Keratinocyte (primary cell): ENCODE results near the gene CLPTM1L. TPM values are rescaled to one million over a fixed set of nuclear protein-coding genes. Genes with fewer than 3 reads are reported as not detected.

Source experiments
- DNase-seq: peaks from one replicate; pipeline ENCODE4 v3.0.0-alpha.2; 2011; ENCODE audit warnings: low read depth, missing footprints, low spot score
- FAIRE-seq: peaks from 2 replicates; lab custom pipeline; 2011; peaks lifted over from hg19 to GRCh38; lab: Jason Lieb, UNC
- H2AFZ ChIP-seq: 2 replicates; pipeline ENCODE4 v1.6.0; 2012; ENCODE audit warnings: low read length, control low read depth, inconsistent platforms; ENCODE audit not compliant: control insufficient read depth
- H3K27ac ChIP-seq: 2 replicates; pipeline ENCODE4 v1.5.1; 2011; ENCODE audit warnings: low read length; ENCODE audit not compliant: control insufficient read depth, insufficient read depth
- H3K27me3 ChIP-seq: 3 replicates; pipeline ENCODE4 v1.6.0; 2011; ENCODE audit warnings: low read length; ENCODE audit not compliant: control insufficient read depth, insufficient read depth; ENCODE audit errors: extremely low read depth
- H3K36me3 ChIP-seq, 2 experiments: 2 replicates in 1 of 2; 3 replicates in 1 of 2; pipeline ENCODE4 v1.5.1; 2011; ENCODE audit warnings: low read length in 2 of 2, mild to moderate bottlenecking in 1 of 2; ENCODE audit not compliant: control insufficient read depth in 2 of 2, insufficient read depth in 2 of 2; ENCODE audit errors: extremely low read depth in 1 of 2
- H3K4me1 ChIP-seq: 3 replicates; pipeline ENCODE4 v1.5.1; 2011; ENCODE audit warnings: low read length; ENCODE audit not compliant: control insufficient read depth, insufficient read depth; ENCODE audit errors: extremely low read depth
- H3K4me2 ChIP-seq: 3 replicates; pipeline ENCODE4 v1.6.0; 2011; ENCODE audit warnings: low read depth, low read length; ENCODE audit not compliant: control insufficient read depth, insufficient read depth; ENCODE audit errors: extremely low read depth
- H3K4me3 ChIP-seq, 3 experiments: fragments of 200-600 bp in 1 of 3; sonication (generic) in 1 of 3; 2 replicates in 2 of 3; 3 replicates in 1 of 3; pipeline ENCODE4 v1.5.1; 2011 to 2016; ENCODE audit warnings: low read length in 3 of 3, mild to moderate bottlenecking in 3 of 3, control low read depth in 2 of 3, inconsistent platforms in 1 of 3, low read depth in 1 of 3, mixed read lengths in 1 of 3, mixed run types in 1 of 3, moderate library complexity in 1 of 3; ENCODE audit not compliant: control insufficient read depth in 2 of 3, insufficient read depth in 2 of 3; ENCODE audit errors: extremely low read depth in 1 of 3
- H3K79me2 ChIP-seq: 2 replicates; pipeline ENCODE4 v1.6.0; 2012; ENCODE audit warnings: low read length; ENCODE audit not compliant: control insufficient read depth, insufficient read depth
- H3K9ac ChIP-seq: 3 replicates; pipeline ENCODE4 v1.6.0; 2011; ENCODE audit warnings: low read length; ENCODE audit not compliant: control insufficient read depth, insufficient read depth; ENCODE audit errors: extremely low read depth
- H3K9me1 ChIP-seq: 3 replicates; pipeline ENCODE4 v1.6.0; 2011; ENCODE audit warnings: low read length; ENCODE audit not compliant: control insufficient read depth, insufficient read depth; ENCODE audit errors: extremely low read depth
- H3K9me3 ChIP-seq: 2 replicates; pipeline ENCODE4 v1.5.1; 2012; ENCODE audit warnings: low read depth, low read length; ENCODE audit not compliant: control insufficient read depth
- H4K20me1 ChIP-seq: 3 replicates; pipeline ENCODE4 v1.6.0; 2011; ENCODE audit warnings: low read length; ENCODE audit not compliant: control insufficient read depth, insufficient read depth; ENCODE audit errors: extremely low read depth
- CTCF ChIP-seq, 3 experiments: IDR thresholded peaks in 1 of 3; conservative IDR thresholded peaks in 1 of 3; optimal IDR thresholded peaks in 1 of 3; 2 replicates in 2 of 3; 3 replicates in 1 of 3; pipeline versions ENCODE3 to v1.5.1; 2011; ENCODE audit warnings: low read length in 3 of 3, mild to moderate bottlenecking in 3 of 3, moderate library complexity in 2 of 3, control low read depth in 1 of 3, inconsistent platforms in 1 of 3; ENCODE audit not compliant: insufficient read depth in 2 of 3; ENCODE audit errors: extremely low read depth in 1 of 3
- EZH2 ChIP-seq: IDR thresholded peaks from one replicate; pipeline ENCODE4 v1.6.1; 2012; ENCODE audit warnings: inconsistent platforms, mild to moderate bottlenecking, low read length, moderate library complexity
- dilution Hi-C: fragments of 300-500 bp; cut with MboI; formaldehyde crosslinking; loops from one replicate; pipeline ENCODE4 v1.7.0; 2020; ENCODE audit warnings: low sequenced_read_pairs; ENCODE audit not compliant: extremely low pct_ligation_motif_present
- polyA plus RNA-seq, 5 experiments: library from polyadenylated mRNA; depleted of rRNA in 3 of 5; stranded (reverse) in 3 of 5; stranded (forward) in 1 of 5; unstranded in 1 of 5; fragments of >200 nt; gene quantifications; 1 replicate in 1 of 5; 2 replicates in 3 of 5; 3 replicates in 1 of 5; pipeline versions ENCODE4 v1.2.1 to v1.2.3, GENCODE V29; 2011 to 2012; ENCODE audit warnings: missing spikeins in 2 of 5, low read depth in 1 of 5, low replicate concordance in 1 of 5

Gene CLPTM1L
- polyA plus RNA-seq, 1 donor (not counting 4 experiments of a cell fraction or from before 2014, with no cell fraction given): 142 TPM

GRCh38 chr5:1294206-1294834, 50.6 kb downstream of the CLPTM1L start:
- Histone ChIP-seq H4K20me1 (no peaks in the 10 kb centered on the region), H3K27me3 (peaks cover 32% of the 10 kb centered on the region), H3K4me3 (no peak overlapping the region), H3K36me3 (no peaks in the 10 kb centered on the region), H3K9me1 (no peaks in the 10 kb centered on the region), H2AFZ (no peak overlapping the region), H3K4me1 (no peaks in the 10 kb centered on the region), H3K4me2 (no peak overlapping the region), H3K79me2 (no peaks in the 10 kb centered on the region), H3K9ac (no peak overlapping the region), H3K9me3 (peaks cover 3% of the 10 kb centered on the region), H3K27ac (no peak overlapping the region)
- FAIRE-seq: no peak
- dilution Hi-C loops: no loop called here
- no peak for DNase-seq
- TF ChIP-seq CTCF (optimal IDR thresholded peaks at IDR 0.05 in 1 of 3, IDR thresholded peaks at IDR 0.05 in 1 of 3, conservative IDR thresholded peaks at IDR 0.05 in 1 of 3; ENCODE audit: extremely low read depth in 1 of 3, insufficient read depth in 2 of 3, low read length in 3 of 3) (no peak), EZH2 (no peak)

- TF ChIP-seq EZH2: no peak
- TF ChIP-seq CTCF (optimal IDR thresholded peaks at IDR 0.05 in 1 of 3, IDR thresholded peaks at IDR 0.05 in 1 of 3, conservative IDR thresholded peaks at IDR 0.05 in 1 of 3; ENCODE audit: extremely low read depth in 1 of 3, insufficient read depth in 2 of 3, low read length in 3 of 3): no peak
- Histone ChIP-seq H3K4me3 (no peak overlapping the region), H3K79me2 (no peaks in the 10 kb centered on the region), H3K36me3 (no peaks in the 10 kb centered on the region), H3K4me1 (no peaks in the 10 kb centered on the region), H3K27me3 (peaks cover 32% of the 10 kb centered on the region), H3K9me3 (peaks cover 4% of the 10 kb centered on the region), H2AFZ (no peak overlapping the region), H3K9ac (no peak overlapping the region), H3K9me1 (no peaks in the 10 kb centered on the region), H4K20me1 (no peaks in the 10 kb centered on the region), H3K4me2 (no peak overlapping the region), H3K27ac (no peak overlapping the region)
- no peak for FAIRE-seq
- dilution Hi-C loops: no loop called here
- no peak for DNase-seq
Measured at GRCh38 chr5:1293416-1294205, 51.3 kb downstream of the CLPTM1L start.
